Activated CD4-positive, alpha-beta T cell treated with anti-CD3 and anti-CD28 coated beads for 4 hours (primary cell): ENCODE results near the gene PCGF6.
A peak's percentile ranks its signal among the peaks of the same experiment; 100 is the strongest.
"Not testable (repeated sequence)": the region's sequence is repeated elsewhere in the genome, so short reads cannot be mapped to it uniquely, and the experiment has no call there.

ENCODE experiments used
- DNase-seq, 2 donors: peaks; one replicate each; pipeline ENCODE4 v3.0.0-alpha.2; 2020

Gene PCGF6

DNA sequence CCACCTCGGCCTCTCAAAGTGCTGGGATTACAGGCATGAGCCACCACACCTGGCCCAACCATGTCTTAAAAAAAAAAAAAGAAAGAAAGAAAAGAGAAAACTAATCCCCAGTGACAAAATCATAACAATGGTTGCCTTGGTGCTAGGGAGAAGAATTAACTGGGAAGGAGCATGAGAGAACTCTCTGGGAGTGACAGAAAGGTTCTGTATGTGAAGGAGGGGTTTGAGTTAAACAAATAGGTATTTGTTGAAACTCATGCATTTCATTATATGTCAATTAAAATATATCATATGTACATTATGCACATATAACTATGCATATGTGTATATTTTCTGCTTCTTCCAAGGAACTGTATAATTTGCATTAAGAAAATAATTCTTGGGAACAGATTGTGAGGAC lies 40.7 kb downstream of the PCGF6 start:
- no peak for DNase-seq

DNA sequence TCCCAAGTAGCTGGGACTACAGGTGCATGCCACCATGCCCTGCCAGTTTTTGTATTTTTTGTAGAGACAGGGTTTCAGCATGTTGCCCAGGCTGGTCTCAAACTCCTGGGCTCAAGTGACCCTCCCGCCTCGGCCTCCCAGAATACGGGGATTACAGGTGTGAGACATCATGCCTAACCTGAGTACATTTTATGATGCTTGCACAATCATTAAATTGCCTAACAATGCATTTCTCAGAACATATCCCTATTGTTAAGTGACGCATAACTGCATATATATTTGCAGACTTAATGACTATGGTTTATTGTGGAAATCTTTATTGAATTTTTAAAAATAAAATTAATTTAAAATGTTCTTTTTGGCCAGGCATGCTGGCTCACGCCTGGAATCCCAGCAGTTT lies 43.3 kb downstream of the PCGF6 start:
- no peak for DNase-seq

- DNase-seq = no peak
Observed at GRCh38 chr10:103295374-103296015, 55.4 kb downstream of the PCGF6 start.

DNA sequence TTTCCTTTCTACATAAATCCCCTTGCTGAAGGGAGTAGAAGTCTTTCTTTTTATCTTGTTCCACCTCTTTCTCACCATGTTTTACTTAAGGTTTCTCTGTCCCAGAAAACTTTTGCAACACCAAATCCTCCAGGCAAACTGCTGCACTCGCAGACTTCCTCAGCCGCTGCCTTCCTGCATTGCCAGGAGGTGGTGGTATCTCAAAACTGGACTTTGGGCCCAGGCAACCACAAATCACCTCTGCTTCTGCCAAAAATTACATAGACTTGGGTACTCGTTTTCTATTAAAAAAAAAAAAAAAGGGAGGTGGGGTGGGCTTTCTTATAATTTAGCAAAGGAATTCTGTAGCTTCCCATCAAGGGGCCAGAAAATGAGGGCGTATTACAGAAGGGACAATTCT lies 59.4 kb downstream of the PCGF6 start:
- no peak for DNase-seq

GRCh38 chr10:103287992-103288391 lies 62.9 kb downstream of the PCGF6 start:
- DNase-seq = no peak

- DNase-seq = no peak
Observed at GRCh38 chr10:103284170-103284569, 66.8 kb downstream of the PCGF6 start.

DNA sequence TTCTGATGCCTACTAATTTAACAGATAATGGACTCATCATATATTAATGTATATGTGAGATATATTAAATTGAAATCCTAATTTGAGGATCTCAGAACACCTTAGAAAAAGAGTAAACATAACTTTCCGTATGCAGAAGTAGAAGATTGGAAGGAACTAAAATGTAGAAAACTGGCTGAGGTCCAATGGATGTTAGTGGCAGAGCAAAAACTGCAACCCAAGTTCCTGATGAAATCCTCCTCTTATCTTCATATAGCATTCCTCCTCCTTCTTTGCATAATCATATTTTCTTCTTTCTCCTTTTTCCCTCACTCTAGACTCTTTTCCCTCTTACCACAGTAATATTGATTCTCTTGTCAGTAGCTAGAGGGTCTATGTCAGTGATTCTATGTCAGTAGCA lies 68.0 kb downstream of the PCGF6 start:
- DNase-seq = no peak

DNA sequence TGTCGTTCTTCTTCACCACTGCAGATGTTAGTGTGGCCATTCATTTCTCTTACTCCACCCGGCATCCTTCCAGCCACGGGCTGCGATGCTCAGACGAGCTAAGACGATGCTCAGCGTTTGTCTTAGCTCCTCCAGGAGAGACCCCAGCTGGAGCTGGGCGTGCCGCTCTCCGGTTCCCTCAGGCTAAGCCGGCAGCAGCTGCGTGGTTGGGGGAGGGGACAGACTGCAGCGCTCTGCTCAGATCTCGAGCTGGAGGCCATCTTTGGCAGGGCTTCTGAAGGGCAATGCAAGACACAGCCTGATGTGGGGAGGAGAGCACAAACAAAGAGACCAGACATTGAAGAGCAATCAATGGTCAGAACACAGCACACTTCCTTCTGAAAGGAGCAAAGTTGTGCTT lies 69.2 kb downstream of the PCGF6 start:
- no peak for DNase-seq

DNA sequence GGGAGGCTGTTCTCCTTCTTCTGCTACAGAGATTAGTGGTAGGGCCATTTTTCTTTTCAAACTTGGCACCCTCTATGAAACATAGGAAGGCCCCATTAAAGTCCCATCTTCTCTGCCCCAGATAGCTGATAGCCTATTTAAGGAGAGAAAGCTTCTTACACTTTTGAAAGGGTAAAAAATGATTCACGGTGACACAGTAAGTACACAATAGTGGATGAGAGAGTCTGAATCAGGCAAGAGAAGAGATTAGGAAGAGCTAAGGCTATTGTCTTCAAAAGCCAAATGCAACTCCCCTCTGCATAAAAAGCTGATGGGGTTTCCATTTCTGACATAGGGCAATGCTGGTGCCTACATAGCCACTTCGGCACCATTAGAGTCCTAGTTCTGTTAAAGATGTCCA lies 70.4 kb downstream of the PCGF6 start:
- DNase-seq = no peak

DNA sequence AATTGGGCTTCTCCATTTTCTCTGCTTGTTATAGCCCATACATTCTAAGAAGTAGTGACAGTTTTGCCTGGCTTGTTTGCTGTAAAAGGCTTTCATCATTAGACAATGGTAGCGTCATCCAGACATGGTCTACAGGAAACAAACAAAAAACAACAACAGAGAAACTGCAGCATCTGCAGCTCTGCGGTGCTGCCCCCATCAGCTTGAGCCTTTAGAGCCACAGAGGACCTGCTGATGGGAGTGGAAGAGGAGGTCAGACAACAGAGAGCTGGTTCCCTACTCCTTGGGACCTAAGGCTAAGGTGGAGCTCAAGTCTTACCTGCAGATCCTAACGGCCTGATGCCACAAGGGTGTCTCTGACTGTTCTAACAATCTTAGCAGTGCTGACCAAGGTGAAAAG lies 70.9 kb downstream of the PCGF6 start:
- DNase-seq = no peak

DNA sequence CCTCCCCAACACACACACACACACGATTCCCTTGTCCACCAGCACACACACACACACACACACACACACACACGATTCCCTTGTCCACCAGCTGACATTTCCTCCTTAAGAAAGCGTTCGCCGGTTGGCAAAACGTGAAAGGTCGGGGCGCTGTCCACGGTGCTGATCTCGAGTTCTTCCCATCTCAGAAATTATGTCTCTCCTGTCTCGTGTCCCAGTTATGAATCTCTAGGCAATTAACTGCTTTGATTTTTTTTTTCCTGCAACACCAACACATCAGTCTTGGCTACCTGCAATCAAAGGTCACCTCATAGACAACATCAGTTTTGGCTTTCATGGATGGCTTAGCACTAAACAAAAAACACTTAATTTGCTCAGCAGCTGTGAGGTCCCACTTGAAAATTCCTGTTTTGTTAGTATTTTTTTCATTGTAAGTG lies 72.1 kb downstream of the PCGF6 start:
- peak in 1 of 2 donors; percentile 19 for DNase-seq

GRCh38 chr10:103278537-103278823 lies 72.5 kb downstream of the PCGF6 start:
- no peak for DNase-seq

DNA sequence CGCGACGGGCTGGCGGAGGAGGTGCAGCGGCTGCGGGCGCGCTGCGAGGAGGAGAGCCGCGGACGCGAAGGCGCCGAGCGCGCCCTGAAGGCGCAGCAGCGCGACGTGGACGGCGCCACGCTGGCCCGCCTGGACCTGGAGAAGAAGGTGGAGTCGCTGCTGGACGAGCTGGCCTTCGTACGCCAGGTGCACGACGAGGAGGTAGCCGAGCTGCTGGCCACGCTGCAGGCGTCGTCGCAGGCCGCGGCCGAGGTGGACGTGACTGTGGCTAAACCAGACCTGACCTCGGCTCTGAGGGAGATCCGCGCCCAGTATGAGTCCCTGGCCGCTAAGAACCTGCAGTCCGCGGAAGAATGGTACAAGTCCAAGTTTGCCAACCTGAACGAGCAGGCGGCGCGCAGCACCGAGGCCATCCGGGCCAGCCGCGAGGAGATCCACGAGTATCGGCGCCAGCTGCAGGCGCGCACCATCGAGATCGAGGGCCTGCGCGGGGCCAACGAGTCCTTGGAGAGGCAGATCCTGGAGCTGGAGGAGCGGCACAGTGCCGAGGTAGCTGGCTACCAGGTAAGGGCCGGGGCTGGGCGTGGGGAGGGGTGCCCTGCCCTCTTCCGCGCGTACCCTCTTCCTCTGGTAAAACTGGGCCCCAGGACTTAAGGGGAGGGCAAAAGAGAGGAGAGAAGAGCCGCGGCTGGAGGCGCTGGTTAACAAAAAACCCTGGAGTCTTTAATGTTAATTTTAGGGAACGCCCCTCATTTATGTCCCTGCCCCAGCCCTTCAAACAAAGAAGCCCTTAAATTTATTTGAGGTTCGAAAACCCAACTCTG lies 73.0 kb downstream of the PCGF6 start:
- no peak for DNase-seq

DNA sequence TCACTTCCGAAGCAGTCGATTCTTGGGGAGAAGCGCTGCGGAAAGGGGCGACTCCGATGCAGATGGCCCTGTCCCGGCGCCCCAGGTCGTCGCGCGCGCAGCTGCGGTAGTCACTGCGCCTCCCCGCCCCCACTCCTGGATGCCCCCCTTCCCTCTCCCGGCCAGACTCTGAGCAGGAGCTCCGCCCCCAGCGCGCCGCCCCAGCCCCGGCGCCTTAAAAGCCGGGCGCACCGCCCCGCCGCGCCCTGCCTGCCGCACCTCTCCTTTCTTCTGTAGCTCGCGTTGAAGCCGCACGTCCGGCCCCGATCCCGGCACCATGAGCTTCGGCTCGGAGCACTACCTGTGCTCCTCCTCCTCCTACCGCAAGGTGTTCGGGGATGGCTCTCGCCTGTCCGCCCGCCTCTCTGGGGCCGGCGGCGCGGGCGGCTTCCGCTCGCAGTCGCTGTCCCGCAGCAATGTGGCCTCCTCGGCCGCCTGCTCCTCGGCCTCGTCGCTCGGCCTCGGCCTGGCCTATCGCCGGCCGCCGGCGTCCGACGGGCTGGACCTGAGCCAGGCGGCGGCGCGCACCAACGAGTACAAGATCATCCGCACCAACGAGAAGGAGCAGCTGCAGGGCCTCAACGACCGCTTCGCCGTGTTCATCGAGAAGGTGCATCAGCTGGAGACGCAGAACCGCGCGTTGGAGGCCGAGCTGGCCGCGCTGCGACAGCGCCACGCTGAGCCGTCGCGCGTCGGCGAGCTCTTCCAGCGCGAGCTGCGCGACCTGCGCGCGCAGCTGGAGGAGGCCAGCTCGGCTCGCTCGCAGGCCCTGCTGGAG lies 73.8 kb downstream of the PCGF6 start, which contains the start of gene INA:
INA (plus strand) TSS at position 243 of the 817 bp plus-strand sequence; CDS start at position 317, 74 bp downstream.
- no peak for DNase-seq

DNA sequence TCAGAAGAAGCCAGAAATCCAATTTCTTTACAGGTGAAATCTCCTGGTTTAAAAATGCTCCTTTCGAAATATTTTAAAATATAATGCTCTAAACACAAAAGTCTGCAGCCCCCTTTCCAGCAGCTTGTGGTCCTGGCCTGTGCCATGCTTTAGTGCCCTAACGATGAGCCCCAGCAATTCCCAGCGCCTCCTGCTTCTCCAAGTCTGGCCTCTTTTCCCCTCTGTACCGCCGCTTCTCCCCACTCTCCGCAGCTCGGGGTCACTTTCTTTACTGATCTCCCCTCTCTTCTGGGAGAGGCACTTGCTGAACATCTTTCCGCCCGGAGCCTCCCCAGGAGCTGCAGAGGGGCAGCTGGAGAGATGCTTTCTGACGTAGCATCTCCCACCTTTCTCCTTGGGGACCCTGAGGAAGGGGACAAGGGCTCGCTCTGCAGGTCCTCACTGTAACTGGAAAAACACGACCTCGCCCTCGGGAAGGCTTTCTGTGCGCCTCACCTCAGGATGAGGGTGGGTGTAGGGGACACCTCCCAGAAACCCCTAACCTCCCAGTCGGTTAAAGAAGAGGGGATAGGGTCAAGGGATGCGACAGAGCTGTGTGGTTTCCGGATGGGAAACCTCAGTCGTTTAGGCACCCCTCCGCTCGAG lies 74.6 kb downstream of the PCGF6 start:
- DNase-seq = no peak

DNA sequence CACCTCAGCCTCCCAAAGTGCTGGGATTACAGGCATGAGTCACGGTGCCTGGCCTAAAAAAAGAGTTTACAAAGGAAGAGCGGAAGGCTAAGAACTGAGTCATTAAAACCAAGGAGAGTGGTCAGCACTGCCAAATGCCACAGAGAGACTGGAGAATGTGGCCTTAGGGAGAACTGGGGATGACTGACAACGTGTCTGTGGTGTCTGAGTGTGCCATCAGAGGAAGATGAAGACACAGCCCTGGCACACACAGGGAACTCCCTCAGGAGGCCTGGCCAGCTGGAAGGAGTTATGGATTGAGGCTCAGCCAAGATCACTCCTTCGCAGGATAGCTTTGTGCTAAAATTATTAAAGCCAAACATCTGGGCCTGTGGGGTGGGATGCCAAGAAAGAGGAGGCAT lies 77.9 kb downstream of the PCGF6 start:
- no peak for DNase-seq

- peak; percentile 8 to 17 for DNase-seq
Observed at GRCh38 chr10:103265717-103266329, 85.1 kb downstream of the PCGF6 start.

DNA sequence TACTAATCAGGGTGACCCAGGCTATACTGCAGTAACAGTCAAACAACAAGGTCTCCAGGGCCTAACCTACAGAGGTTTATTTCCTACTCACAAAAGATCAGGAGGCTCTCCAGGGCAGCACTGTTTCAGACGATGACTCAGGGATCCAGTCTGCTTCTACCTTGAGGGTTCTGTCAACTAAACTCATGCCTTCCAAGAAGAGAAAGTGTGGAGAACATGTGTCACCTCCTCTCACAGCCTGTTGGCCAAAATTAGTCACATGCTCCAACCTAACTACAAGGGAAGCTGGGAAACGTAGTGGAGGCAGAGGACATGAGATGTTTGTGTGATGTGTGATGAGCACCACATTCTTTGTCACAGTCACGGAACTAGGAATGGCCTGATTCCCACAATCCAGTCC lies 88.7 kb downstream of the PCGF6 start:
- DNase-seq = no peak

GRCh38 chr10:103259989-103260388 lies 91.0 kb downstream of the PCGF6 start:
- no peak for DNase-seq

GRCh38 chr10:103258928-103259327 lies 92.0 kb downstream of the PCGF6 start:
- DNase-seq = not testable (repeated sequence)

DNA sequence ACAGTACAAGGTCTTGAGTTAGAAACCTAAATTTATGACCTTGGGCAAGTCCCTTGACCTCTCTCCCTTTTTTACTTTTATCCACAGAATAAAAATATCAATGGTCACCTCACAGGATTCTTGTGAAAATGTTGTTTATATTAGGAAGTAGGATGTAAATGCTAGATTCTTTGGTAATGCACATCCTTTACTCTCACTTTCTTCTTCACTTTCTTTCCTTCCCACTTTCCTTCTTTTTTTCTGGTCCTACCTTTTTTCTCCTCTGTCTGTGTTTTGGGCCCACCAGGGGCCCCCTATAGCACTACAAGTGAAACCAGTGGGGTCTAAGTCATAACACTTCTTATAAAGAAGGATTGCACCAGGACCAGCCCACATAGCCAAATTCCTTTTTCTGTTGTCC lies 93.1 kb downstream of the PCGF6 start:
- no peak for DNase-seq

DNA sequence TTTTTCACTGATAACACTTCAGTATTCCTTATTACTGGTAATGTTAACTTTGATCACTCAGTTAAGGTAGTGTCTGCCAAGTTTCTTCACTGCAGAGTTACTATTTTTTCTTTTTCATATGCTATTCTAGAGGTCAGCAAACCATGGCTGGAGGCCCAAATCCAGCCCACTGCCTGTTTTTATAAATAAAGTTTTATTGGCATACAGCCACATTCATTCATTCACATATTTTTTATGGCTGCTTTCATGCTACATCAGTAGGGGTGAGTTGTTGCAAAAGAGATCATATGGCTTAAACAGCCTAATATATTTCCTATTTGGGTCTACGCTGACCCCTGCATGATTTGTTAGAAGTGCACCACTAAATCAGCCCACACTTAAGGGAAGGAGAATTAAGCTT lies 94.3 kb downstream of the PCGF6 start:
- no peak for DNase-seq
